DMS79 treated with DMSO at 0.1 percent for 48 hours (cell line): ENCODE results near the gene PVRIG.
"Not testable (repeated sequence)": the region's sequence is repeated elsewhere in the genome, so short reads cannot be mapped to it uniquely, and the experiment has no call there.

Experiments
- DNase-seq: peaks from one replicate; lab custom pipeline; 2025; lab: John Stamatoyannopoulos, UW

The PVRIG gene

GRCh38 chr7:100195222-100195621 is 24.5 kb upstream of the PVRIG start:
- DNase-seq = no peak

- not testable (repeated sequence) for DNase-seq
Measured at GRCh38 chr7:100195901-100196322, 23.8 kb upstream of the PVRIG start.

- DNase-seq = no peak
Measured at GRCh38 chr7:100198266-100198665, 21.5 kb upstream of the PVRIG start.

GRCh38 chr7:100200693-100201092 is 19.1 kb upstream of the PVRIG start:
- DNase-seq = no peak

DNA sequence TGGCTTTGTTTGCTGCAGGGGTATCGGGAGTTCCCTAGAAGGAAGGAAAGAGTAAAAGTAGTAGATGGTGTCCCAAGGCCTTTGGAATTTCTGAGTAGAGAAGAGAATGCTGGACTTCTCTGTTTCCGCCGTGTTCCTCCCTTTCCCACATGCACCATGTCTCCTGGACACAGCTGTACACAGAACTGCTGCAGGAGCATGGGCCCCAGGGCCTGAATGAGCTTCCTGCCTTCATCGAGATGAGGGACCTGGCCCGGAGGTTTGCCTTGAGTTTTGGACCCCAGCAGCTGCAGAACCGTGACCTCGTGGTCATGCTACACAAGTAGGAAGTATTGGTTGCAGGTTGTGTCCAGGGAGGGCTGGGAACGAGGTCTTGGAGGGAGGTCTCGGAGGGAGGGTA is 15.3 kb upstream of the PVRIG start:
- DNase-seq = no peak

DNA sequence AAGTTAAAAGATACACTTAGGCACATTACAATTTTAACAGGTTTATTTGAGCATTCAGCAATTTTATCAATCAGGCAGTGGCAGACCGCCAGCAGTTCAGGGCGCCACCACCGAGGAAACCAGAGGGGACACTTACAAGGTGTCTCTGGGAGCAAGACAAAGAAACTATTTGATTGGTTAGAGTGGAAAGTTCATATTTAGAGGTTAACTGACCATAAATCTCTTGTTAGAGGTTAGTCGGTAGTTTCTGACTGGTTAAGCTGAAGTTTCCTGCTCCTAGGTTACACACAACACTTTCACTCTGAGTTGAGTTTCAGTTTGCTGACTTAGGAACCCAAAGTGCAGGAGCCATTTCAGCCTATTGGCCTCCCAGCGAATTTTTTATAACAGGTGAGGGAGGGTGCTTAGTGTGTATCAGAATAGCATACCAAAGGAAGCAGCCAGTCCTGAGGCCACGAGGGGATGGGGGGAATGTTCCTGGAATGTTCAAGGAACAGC is 10.8 kb upstream of the PVRIG start:
- DNase-seq = no peak

DNA sequence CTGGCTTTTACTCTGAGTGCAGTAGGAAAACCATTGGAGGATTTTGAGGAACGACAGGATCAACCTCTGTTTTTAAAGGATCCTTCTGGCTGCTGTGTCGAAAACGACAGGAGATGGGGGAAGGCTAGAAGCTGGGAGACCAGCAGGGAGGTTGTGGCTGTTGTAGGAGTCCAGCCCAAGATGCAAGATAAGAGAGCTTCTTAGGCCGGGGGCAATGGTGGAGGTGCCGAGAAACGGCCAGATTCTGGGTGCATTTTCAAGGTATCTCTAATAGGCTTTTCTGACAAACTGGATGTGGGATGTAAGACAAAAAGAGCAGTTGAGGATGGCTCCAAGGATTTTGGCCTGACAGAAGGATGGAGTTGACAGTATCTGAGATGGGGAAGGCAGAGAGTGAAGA is 10.3 kb upstream of the PVRIG start:
- no peak for DNase-seq

- no peak for DNase-seq
Measured at GRCh38 chr7:100210805-100211204, 8.9 kb upstream of the PVRIG start.

GRCh38 chr7:100211342-100211780 is 8.4 kb upstream of the PVRIG start:
- no peak for DNase-seq

GRCh38 chr7:100212631-100213286 is 7.0 kb upstream of the PVRIG start:
- DNase-seq = no peak

DNA sequence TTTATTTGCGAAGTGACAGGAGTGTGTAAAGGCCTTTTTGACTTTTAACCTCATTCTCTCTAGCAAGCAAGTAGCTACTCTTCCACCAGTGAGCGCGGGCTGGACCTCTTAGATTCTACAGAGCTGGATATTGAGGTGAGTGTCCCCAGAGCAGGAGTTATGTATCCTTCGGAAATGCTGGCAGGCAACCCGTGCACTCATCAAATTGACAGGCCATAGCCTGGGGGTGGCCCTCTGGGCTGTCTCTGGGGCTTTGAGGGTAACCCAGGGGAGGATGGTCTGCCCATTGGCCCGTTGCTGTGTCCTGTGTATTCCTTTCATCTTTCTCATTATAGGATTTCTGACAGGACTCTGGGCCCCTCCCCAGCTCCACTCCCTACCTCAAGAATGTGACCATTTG is 6.1 kb upstream of the PVRIG start:
- DNase-seq = no peak

GRCh38 chr7:100214356-100214755 is 5.4 kb upstream of the PVRIG start:
- not testable (repeated sequence) for DNase-seq

GRCh38 chr7:100215895-100216294 is 3.9 kb upstream of the PVRIG start:
- no peak for DNase-seq

DNA sequence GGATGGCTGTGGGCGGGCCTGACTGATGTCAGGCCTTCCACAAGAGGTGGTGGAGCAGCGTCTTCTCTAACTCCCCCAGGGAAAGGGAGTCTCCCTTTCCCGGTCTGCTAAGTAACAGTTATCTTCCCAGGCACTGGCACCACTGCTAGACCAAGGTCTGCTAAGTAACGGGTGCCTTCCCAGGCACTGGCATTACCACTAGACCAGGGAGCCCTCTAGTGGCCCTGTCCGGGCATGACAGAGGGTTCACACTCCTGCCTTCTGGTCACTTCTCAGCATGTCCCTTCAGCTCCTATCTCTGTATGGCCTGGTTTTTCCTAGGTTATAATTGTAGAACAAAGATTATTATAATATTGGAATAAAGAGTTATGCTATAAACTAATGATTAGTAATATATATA is 1.8 kb upstream of the PVRIG start:
- DNase-seq = peak; percentile 21

- no peak for DNase-seq
Measured at GRCh38 chr7:100219271-100219737, 445 bp upstream of the PVRIG start.

DNA sequence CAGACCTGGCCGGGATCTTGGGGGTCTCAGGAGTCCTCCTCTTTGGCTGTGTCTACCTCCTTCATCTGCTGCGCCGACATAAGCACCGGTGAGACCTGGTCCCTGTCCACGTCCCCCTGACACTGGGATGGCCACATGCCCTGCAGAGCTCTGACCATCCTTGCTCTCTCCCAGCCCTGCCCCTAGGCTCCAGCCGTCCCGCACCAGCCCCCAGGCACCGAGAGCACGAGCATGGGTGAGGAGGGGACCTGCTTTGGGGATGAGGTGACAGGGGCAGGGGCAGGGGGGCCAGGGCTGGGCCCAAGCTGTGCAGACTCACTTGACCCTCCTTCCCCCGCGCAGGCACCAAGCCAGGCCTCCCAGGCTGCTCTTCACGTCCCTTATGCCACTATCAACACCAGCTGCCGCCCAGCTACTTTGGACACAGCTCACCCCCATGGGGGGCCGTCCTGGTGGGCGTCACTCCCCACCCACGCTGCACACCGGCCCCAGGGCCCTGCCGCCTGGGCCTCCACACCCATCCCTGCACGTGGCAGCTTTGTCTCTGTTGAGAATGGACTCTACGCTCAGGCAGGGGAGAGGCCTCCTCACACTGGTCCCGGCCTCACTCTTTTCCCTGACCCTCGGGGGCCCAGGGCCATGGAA is 959 bp downstream of the PVRIG start:
- no peak for DNase-seq

DNA sequence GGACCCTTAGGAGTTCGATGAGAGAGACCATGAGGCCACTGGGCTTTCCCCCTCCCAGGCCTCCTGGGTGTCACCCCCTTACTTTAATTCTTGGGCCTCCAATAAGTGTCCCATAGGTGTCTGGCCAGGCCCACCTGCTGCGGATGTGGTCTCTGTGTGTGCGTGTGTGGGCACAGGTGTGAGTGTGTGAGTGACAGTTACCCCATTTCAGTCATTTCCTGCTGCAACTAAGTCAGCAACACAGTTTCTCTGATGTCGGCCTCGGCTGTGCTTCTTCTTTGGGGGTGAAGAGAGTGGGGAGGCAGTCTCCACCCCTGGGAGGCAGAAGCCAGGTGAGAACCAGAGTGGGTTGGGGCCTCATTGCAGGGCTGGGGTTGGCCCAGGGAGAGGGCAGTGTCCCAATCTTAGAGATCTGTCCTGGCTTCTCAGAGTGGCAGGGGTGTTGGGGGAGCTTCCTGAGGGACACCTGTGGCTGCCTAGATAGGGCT is 1.5 kb downstream of the PVRIG start:
- no peak for DNase-seq

- no peak for DNase-seq
Measured at GRCh38 chr7:100221767-100222444, 2.2 kb downstream of the PVRIG start.

GRCh38 chr7:100222445-100223132 is 2.8 kb downstream of the PVRIG start:
- no peak for DNase-seq

- DNase-seq = not testable (repeated sequence)
Measured at GRCh38 chr7:100223376-100223927, 3.7 kb downstream of the PVRIG start.

DNA sequence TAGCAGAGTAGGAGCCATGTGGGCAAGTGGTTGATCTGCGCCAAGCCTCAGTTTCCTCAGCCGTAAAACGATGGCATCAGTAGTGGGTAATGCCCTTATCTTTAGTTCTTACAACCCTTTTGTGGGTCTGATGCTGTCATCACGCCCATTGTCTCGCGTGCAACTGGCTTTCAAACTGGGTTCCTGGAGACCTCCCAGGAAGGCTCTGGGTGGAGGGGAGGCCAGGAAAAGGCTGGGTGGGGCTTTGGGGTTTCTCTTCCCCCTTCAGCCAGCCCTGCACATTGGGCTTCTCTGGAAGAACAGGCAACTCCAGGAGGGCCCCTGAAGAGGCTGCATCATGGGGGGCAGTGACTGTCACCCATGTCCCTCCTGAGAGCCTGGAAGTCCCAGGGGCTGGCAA is 5.1 kb downstream of the PVRIG start:
- not testable (repeated sequence) for DNase-seq
